Measurements from ENCODE around the gene FOXL3. TPM values are rescaled to one million over a fixed set of nuclear protein-coding genes. Genes with fewer than 3 reads are reported as not detected.

The FOXL3 gene
- total RNA-seq: not detected

DNA sequence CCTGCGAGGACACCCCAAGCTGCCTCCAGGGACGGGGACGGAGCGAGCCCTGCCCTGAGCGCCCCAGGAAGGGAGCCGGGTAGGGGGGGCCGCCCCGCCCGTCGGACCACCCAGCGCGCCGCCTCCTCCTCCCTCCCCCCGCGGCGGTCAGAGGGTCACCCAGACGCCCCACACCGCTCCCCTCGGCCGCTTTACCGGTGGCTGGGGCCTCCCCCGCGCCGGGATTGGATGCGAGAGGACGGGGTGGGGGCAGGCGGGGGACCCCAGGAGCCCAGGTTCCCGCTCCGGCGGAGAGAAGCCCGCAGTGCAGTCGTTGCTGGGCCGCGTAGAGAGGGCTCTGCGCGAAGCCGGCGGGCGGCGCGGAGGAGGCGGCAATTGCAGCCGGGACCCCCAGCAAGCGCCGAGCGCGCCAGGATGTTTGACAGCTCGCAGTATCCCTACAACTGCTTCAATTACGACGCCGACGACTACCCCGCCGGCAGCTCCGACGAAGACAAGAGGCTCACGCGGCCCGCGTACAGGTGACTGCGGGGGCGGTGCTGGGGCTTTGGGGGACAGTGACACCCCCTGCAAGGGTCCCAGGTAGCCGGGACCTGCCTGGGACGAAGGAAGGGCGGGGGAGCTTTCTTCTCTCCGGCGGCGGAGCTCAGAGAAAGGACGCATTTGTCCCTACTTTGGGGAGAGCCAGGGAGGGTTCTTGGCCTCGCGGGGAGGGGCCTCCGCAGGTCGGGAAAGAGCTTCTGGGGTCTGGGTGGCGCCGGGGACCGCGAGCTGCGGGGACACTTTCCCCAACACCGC, at the start of gene FOXL3:
FOXL3 (plus strand) TSS at position 415 of the 798 bp plus-strand sequence; CDS start at position 415, 0 bp downstream.

Other genes starting within 250 kb of the FOXL3 start
- gene FAM20C, start 97.6 kb upstream of the FOXL3 start, total RNA-seq: 31.0 TPM
- gene PDGFA, start 229.7 kb downstream of the FOXL3 start, total RNA-seq: 24.4 TPM

All from parietal lobe (tissue), 1 donor.